Breast epithelium (tissue), 4 donors: Measurements from ENCODE around the gene DSE. TPM values are rescaled to one million over a fixed set of nuclear protein-coding genes. Genes with fewer than 3 reads are reported as not detected.

Experiments
- DNase-seq, 2 donors: peaks; one replicate each; pipeline ENCODE4 v3.0.0-alpha.2; 2019; ENCODE audit warnings: low spot score in 2 of 2
- H3K27ac ChIP-seq, 2 donors: fragments of 200-600 bp; sonication (generic) in 1 of 2; one replicate each; pipeline ENCODE4 v1.5.1; 2016 to 2019; ENCODE audit warnings: mild to moderate bottlenecking in 1 of 2
- H3K27me3 ChIP-seq, 2 donors: fragments of 200-600 bp; sonication (generic) in 1 of 2; one replicate each; pipeline versions ENCODE4 v1.5.1 to v1.6.0; 2017 to 2019; ENCODE audit warnings: control low read depth in 1 of 2, mild to moderate bottlenecking in 1 of 2
- H3K36me3 ChIP-seq: fragments of 200-600 bp; one replicate; pipeline ENCODE4 v1.5.1; 2019
- H3K4me1 ChIP-seq, 2 donors: fragments of 200-600 bp; sonication (generic); one replicate each; pipeline ENCODE4 v1.5.1; 2016 to 2019; ENCODE audit warnings: control low read depth in 1 of 2
- H3K4me3 ChIP-seq, 3 donors: fragments of 200-600 bp; sonication (generic); 1 replicate in 2 of 3; 2 replicates in 1 of 3; pipeline ENCODE4 v1.5.1; 2016 to 2019; ENCODE audit warnings: mild to moderate bottlenecking in 3 of 3, moderate library complexity in 2 of 3
- H3K9me3 ChIP-seq, 2 donors: fragments of 200-600 bp; sonication (generic) in 1 of 2; one replicate each; pipeline ENCODE4 v1.5.1; 2016 to 2019; ENCODE audit warnings: control low read depth in 1 of 2
- POLR2A ChIP-seq: fragments of 450-650 bp; IDR thresholded peaks from one replicate; pipeline ENCODE4 v1.6.1; 2016; ENCODE audit warnings: antibody characterized with exemption, mild to moderate bottlenecking, moderate library complexity
- POLR2AphosphoS5 ChIP-seq, 3 donors: sonication (generic); formaldehyde crosslinking; IDR thresholded peaks; one replicate each; pipeline ENCODE4 v1.6.1; 2017; ENCODE audit warnings: antibody characterized with exemption in 3 of 3
- intact Hi-C: fragments of 100-400 bp; cut with DNase I; formaldehyde crosslinking; loops from one replicate; pipeline ENCODE4 v1.15.1; 2023; ENCODE audit warnings: low total_unique reads
- total RNA-seq, 3 donors: library from RNA; depleted of rRNA; stranded (reverse); fragments of >200 nt; gene quantifications; one replicate each; pipeline ENCODE4 v1.1.0, GENCODE V29; 2016
- TF ChIP-seq, protein P1 (sequence below), 3 donors: fragments of 450-650 bp; IDR thresholded peaks; one replicate each; pipeline ENCODE4 v1.5.1; 2016 to 2017; ENCODE audit warnings: antibody characterized with exemption in 3 of 3, mild to moderate bottlenecking in 3 of 3, moderate library complexity in 3 of 3

Gene DSE
- total RNA-seq, 3 donors from 2014 or later, result 40.6 to 133 (median 50.9) TPM

DNA sequence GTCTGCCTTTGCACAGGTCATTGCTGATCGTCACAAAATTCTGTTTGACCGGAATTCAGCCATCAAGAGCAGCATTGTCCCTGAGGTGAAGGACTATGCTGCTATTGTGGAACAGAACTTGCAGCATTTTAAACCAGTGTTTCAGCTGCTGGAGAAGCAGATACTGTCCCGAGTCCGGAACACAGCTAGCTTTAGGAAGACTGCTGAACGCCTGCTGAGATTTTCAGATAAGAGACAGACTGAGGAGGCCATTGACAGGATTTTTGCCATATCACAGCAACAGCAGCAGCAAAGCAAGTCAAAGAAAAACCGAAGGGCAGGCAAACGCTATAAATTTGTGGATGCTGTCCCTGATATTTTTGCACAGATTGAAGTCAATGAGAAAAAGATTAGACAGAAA is 65.8 kb downstream of the DSE start:
- no peak overlapping the region for H3K4me3 ChIP-seq
- no peak for DNase-seq
- intact Hi-C loops, result no loop called here
- no peaks in the 10 kb centered on the region for H3K4me1 ChIP-seq
- no peaks in the 10 kb centered on the region for H3K9me3 ChIP-seq
- H3K27me3 ChIP-seq, result no peaks in the 10 kb centered on the region
- no peak for TF ChIP-seq POLR2AphosphoS5 (IDR thresholded peaks at IDR 0.05)
- TF ChIP-seq, protein P1, sequence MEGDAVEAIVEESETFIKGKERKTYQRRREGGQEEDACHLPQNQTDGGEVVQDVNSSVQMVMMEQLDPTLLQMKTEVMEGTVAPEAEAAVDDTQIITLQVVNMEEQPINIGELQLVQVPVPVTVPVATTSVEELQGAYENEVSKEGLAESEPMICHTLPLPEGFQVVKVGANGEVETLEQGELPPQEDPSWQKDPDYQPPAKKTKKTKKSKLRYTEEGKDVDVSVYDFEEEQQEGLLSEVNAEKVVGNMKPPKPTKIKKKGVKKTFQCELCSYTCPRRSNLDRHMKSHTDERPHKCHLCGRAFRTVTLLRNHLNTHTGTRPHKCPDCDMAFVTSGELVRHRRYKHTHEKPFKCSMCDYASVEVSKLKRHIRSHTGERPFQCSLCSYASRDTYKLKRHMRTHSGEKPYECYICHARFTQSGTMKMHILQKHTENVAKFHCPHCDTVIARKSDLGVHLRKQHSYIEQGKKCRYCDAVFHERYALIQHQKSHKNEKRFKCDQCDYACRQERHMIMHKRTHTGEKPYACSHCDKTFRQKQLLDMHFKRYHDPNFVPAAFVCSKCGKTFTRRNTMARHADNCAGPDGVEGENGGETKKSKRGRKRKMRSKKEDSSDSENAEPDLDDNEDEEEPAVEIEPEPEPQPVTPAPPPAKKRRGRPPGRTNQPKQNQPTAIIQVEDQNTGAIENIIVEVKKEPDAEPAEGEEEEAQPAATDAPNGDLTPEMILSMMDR (IDR thresholded peaks at IDR 0.05), result no peak
- no peak for TF ChIP-seq POLR2A
- no peak overlapping the region for H3K27ac ChIP-seq
- no peaks in the 10 kb centered on the region for H3K36me3 ChIP-seq

DNA sequence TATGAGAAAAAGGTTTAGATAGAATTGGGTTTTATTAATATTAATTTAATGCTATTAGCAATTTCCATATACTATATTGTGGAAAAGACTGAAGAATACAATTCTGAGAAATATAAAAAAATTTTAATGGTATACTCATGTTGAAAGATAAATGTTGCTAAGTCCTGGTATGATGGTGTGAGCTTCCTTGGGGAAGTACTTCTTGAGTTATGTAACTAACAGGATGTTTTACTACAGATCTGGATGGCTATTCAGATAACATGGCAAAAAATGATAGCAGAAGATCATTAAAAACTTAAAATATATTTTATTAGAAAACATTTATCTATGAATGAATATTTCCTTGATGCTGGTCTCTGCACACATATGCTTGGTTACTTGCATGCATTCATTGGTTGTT is 66.9 kb downstream of the DSE start:
- no peaks in the 10 kb centered on the region for H3K9me3 ChIP-seq
- no peaks in the 10 kb centered on the region for H3K27me3 ChIP-seq
- intact Hi-C loops, result no loop called here
- no peak for DNase-seq
- H3K27ac ChIP-seq, result no peak overlapping the region
- no peaks in the 10 kb centered on the region for H3K36me3 ChIP-seq
- TF ChIP-seq POLR2A (no peak), POLR2AphosphoS5 (IDR thresholded peaks at IDR 0.05) (no peak)
- TF ChIP-seq, protein P1 (IDR thresholded peaks at IDR 0.05), result no peak
- no peaks in the 10 kb centered on the region for H3K4me1 ChIP-seq
- H3K4me3 ChIP-seq, result no peak overlapping the region

DNA sequence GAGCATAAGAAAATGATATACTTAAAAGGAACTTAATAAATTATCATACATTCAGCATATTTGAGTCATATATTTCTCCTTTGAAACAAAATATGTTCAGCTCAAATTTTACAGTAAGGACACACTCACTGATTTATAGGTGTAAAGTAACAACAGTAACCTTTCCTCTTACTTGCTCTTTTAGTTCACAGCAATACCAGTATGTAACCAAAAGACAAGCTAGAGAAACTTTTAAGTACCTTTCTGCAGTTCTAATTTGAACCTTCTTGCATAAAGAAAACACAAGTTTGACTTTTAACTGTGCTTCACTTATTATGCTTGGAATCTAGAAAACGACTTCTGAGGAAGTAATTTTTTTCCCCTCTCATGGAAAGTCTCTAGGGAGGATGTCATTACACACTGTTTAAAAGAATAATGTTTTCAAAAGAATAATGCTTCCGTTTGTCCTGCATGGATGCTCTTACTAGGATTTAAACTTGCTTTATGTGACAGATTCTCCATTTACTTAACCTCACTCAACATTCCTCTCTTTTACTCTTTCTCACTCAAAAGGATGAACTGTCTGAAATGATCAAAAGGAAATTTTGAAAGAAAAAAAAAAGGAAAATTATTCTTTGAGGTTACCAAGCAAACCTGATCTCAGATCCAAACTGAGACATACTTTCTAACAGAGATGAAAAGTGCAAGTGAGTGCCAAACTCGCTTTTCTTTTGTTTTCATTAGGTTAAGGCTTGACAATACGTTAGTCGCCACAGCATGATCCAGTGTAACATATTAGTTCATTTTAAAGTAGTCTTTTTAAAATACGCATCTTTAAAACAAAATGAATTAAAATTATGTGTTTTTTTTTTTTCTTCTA is 68.1 kb downstream of the DSE start:
- Histone ChIP-seq H3K4me1 (no peaks in the 10 kb centered on the region), H3K4me3 (no peak overlapping the region), H3K9me3 (no peaks in the 10 kb centered on the region), H3K27me3 (no peaks in the 10 kb centered on the region), H3K27ac (no peak overlapping the region), H3K36me3 (no peaks in the 10 kb centered on the region)
- DNase-seq, result no peak
- no peak for TF ChIP-seq POLR2AphosphoS5 (IDR thresholded peaks at IDR 0.05)
- no peak for TF ChIP-seq POLR2A
- TF ChIP-seq, protein P1 (IDR thresholded peaks at IDR 0.05), result no peak
- intact Hi-C loops, result no loop called here

- intact Hi-C loops, result no loop called here
- Histone ChIP-seq H3K27me3 (no peaks in the 10 kb centered on the region), H3K4me1 (no peaks in the 10 kb centered on the region), H3K27ac (no peak overlapping the region), H3K4me3 (no peak overlapping the region), H3K9me3 (no peaks in the 10 kb centered on the region), H3K36me3 (no peaks in the 10 kb centered on the region)
- TF ChIP-seq POLR2AphosphoS5 (IDR thresholded peaks at IDR 0.05), result no peak
- TF ChIP-seq, protein P1 (IDR thresholded peaks at IDR 0.05), result no peak
- no peak for TF ChIP-seq POLR2A
- DNase-seq, result no peak
Observed at GRCh38 chr6:116439522-116440051, 68.8 kb downstream of the DSE start.

DNA sequence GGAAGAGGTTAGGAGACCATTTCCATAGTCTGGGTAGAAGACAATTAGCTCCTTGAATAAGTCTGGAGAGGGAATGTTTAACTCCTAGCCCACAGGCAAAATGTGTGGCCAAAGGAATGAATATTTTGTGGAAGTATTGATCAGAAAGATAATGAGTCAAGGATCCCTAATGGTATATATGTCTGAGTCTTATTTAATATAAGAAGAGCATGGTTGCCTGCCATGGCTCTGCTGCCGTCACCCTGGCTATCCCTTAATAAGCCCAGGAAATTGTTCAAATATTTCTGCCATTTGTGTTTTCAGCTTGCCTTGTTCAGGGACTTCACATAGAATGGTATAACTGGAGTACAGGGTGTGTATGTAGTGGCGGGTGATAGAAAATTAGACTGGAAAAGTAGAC is 72.4 kb downstream of the DSE start:
- intact Hi-C loops, result no loop called here
- Histone ChIP-seq H3K4me3 (no peak overlapping the region), H3K27ac (no peak overlapping the region), H3K4me1 (peaks cover 0 to 2% of the 10 kb centered on the region in 2 donors), H3K36me3 (no peaks in the 10 kb centered on the region), H3K27me3 (no peaks in the 10 kb centered on the region), H3K9me3 (no peaks in the 10 kb centered on the region)
- TF ChIP-seq POLR2AphosphoS5 (IDR thresholded peaks at IDR 0.05) (no peak), POLR2A (no peak)
- TF ChIP-seq, protein P1 (IDR thresholded peaks at IDR 0.05), result no peak
- no peak for DNase-seq
